NCI-H2196 treated with DMSO at 0.1 percent for 48 hours (cell line): Measurements from ENCODE around the gene NR1D1.

ENCODE experiments used
- DNase-seq: peaks from one replicate; lab custom pipeline; 2025; ENCODE audit not compliant: unreplicated experiment; lab: John Stamatoyannopoulos, UW

NR1D1 gene

GRCh38 chr17:40097931-40098845, 2.2 kb downstream of the NR1D1 start:
- no peak for DNase-seq

GRCh38 chr17:40097087-40097486, 3.3 kb downstream of the NR1D1 start:
- DNase-seq = no peak

- DNase-seq = no peak
Observed at GRCh38 chr17:40095944-40096791, 4.2 kb downstream of the NR1D1 start.

- DNase-seq = no peak
Observed at GRCh38 chr17:40095351-40095943, 4.9 kb downstream of the NR1D1 start.

GRCh38 chr17:40094874-40095273, 5.5 kb downstream of the NR1D1 start:
- no peak for DNase-seq

GRCh38 chr17:40093580-40094201, 6.7 kb downstream of the NR1D1 start:
- DNase-seq = no peak

- DNase-seq = no peak
Observed at GRCh38 chr17:40093005-40093579, 7.3 kb downstream of the NR1D1 start.

GRCh38 chr17:40092581-40092980, 7.8 kb downstream of the NR1D1 start:
- no peak for DNase-seq

GRCh38 chr17:40091691-40092397, 8.5 kb downstream of the NR1D1 start:
- DNase-seq = no peak

- no peak for DNase-seq
Observed at GRCh38 chr17:40090237-40091119, 9.9 kb downstream of the NR1D1 start.

- no peak for DNase-seq
Observed at GRCh38 chr17:40089077-40089895, 11.1 kb downstream of the NR1D1 start.

- DNase-seq = no peak
Observed at GRCh38 chr17:40087903-40088718, 12.3 kb downstream of the NR1D1 start.

GRCh38 chr17:40087049-40087794, 13.2 kb downstream of the NR1D1 start:
- no peak for DNase-seq

- peak; percentile 18 for DNase-seq
Observed at GRCh38 chr17:40086150-40087044, 14.0 kb downstream of the NR1D1 start.

GRCh38 chr17:40084477-40084876, 15.9 kb downstream of the NR1D1 start:
- DNase-seq = no peak

- DNase-seq = no peak
Observed at GRCh38 chr17:40079545-40079944, 20.8 kb downstream of the NR1D1 start.
